ENCODE results near the gene SLC25A10.

Gene SLC25A10

DNA sequence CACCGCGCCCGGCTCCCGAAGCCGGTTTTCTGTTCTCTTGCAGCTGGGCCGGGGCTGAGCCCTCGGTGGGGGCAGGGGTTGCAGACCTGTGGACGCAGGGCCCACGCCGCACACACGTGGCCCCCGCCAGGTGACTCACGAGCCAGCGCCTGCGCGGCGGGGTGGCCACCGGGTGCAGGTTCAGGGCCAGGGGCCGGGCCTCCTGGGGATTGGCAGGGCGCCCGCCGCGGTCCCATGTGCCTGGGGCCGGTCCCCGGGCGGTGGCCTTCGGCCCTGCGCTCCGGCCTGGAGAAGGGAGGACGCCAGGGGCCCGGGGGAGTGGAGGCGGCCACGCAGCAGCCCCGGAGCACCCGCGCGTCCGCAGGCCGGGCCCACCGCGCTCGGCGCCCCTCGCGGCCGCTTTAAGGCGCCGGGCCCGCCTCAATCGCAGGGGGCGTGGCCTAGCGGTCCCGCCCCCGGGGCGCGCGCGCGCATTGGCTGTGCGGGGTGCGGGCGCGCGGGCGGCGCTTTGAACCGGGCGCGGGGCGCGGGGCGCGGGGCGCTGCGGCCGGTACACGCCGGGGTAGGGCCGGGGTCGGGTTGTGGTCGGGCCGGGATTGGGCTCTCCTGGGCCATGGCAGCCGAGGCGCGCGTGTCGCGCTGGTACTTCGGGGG is at the start of gene SLC25A10:
Gene SLC25A10 (plus strand): TSS at position 471 of the 654 bp plus-strand sequence. CDS start 143 bp downstream, at position 614.
- peak; percentile 91 for DNase-seq (ENCODE audit: low read depth, low spot score)

GRCh38 chr17:81664051-81664470 is 48.0 kb upstream of the SLC25A10 start:
- DNase-seq (ENCODE audit: low read depth, low spot score): no peak

DNA sequence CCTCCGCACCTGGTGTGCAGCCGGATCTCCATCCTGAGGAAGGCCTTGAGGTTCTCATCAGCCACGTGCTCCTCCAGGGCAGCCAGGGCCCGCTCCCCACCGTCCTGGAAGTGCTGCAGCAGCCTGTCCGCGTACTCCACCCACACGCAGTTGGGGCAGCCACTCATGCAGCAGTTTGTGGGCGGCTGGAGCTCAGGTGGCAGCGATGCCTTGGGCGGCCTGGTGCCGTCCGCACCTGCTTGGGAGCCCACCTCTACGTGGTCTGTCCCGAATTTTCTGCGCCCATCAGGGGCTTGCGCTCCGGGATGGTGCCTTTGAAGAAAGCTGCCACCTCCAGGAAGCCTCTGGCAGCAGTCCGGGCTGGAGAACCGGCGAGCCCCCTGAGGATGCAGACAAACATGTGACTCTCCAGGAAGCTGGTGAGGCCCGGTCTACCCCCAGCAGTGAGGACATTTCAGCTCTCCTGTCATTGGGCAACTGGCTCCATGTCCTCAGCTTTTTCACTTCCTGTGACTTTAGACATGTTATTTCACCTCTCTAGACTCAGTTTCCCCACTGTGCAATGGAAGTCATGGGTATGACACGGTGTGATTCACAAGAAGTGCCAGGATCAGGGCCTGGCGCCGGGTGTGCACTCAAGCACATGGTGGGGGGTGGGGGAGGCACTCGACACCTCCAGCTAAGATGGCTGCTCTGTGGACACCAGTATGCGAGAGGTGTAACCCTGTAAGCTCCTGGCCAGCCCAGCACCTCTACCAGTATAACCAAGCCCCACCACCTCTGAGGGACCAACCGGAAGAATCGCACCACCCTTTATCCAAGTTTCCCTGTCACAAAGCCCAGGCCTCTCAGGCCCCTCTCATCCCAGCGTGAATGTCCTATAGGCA is 46.6 kb upstream of the SLC25A10 start:
- peak; percentile 32 for DNase-seq (ENCODE audit: low read depth, low spot score)

DNA sequence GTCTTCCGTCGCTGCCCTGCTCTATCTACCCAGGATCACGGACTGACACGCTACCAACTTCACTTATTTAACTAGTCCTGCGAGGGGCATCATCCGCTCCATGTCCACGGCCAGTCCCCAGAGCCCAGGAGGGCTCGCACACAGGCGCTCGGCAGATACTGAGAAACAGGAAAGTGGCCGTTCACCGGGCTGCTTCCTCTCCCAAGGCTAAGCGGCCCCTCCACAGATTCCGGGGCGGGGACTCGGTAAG is 46.1 kb upstream of the SLC25A10 start:
- DNase-seq (ENCODE audit: low read depth, low spot score): no peak

GRCh38 chr17:81666342-81667191 is 45.5 kb upstream of the SLC25A10 start, which contains the start of the genes CCDC137 and OXLD1:
Gene CCDC137 (plus strand): TSS chr17:81666737. CDS start chr17:81666767, 30 bp downstream.
Gene OXLD1 (minus strand): TSS chr17:81666605. CDS start chr17:81666577, 28 bp downstream.
- peak; percentile 99 for DNase-seq (ENCODE audit: low read depth, low spot score)

- no peak for DNase-seq (ENCODE audit: low read depth, low spot score)
Measured at GRCh38 chr17:81667754-81668153, 44.3 kb upstream of the SLC25A10 start.

GRCh38 chr17:81672504-81672903 is 39.6 kb upstream of the SLC25A10 start:
- DNase-seq (ENCODE audit: low read depth, low spot score): no peak

GRCh38 chr17:81672954-81673353 is 39.1 kb upstream of the SLC25A10 start:
- no peak for DNase-seq (ENCODE audit: low read depth, low spot score)

GRCh38 chr17:81673561-81674258 is 38.4 kb upstream of the SLC25A10 start:
- no peak for DNase-seq (ENCODE audit: low read depth, low spot score)

DNA sequence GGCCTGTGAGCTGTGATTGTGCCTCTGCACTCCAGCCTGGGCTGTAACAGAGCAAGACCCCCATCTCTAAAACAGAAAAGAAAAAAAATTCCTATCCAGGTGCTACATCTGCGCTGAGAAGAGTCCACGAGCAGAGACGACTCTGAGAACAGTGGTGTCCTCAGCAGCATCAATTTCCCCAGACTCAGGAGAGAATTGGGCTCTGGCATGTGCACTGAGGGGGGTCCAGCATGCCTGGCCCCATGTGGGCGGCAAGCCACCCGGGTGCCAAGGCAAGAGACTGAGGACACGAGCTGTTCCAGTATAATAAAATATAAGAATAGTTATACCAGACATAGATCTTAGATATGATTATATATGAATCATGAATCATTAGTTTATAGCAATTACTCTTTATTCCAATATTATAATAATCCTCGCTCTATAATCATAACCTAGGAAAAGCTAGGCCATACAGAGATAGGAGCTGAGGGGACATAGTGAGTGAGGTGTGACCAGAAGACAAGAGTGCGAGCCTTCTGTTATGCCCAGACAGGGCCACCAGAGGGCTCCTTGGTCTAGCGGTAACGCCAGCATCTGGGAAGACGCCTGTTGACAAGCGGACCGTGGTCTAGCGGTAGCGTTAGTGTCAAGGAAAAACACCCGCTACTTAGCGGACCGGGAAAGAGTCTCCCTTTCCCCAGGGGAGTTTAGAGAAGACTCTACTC is 36.4 kb upstream of the SLC25A10 start:
- peak; percentile 44 for DNase-seq (ENCODE audit: low read depth, low spot score)

DNA sequence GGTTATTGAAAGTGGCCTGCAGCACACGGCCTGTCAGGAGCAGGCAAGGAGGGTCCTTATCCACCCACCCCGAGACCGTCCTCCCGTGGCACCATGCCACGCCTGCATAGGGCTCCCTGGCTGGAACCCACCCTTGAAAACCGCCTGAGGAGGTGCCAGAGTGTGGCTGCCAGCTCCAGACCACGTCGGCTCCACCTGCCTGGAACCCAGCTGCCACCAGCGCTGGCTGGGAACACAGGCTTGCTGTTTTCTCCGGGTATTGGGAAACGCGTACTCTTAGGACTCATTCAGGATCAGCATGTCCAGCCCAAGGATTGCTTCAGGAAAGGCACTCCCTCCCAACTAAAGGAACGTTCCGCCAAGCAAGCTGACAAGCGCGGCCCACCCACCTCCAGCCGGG is 35.2 kb upstream of the SLC25A10 start:
- no peak for DNase-seq (ENCODE audit: low read depth, low spot score)

GRCh38 chr17:81680150-81680549 is 31.9 kb upstream of the SLC25A10 start:
- no peak for DNase-seq (ENCODE audit: low read depth, low spot score)

DNA sequence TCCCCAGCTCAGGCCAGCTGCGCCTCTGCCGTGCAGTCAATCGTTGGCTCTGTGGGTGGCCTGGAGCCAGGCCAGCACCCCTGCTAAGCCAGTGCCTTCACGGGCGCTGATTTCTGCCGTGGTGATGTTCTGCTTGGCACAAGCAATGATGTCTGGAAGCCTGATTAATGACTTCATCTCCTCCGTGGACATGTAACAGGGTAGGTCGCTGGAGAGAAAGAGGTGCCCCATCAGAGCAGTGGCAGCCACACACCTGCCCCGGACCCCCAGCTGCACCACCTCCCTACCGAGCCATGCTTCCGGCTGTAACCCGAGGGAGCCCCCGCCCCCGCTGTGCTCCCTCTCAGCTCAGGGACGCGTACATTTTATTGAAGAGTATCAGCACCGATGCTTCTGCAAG is 30.4 kb upstream of the SLC25A10 start:
- DNase-seq (ENCODE audit: low read depth, low spot score): peak; percentile 54

DNA sequence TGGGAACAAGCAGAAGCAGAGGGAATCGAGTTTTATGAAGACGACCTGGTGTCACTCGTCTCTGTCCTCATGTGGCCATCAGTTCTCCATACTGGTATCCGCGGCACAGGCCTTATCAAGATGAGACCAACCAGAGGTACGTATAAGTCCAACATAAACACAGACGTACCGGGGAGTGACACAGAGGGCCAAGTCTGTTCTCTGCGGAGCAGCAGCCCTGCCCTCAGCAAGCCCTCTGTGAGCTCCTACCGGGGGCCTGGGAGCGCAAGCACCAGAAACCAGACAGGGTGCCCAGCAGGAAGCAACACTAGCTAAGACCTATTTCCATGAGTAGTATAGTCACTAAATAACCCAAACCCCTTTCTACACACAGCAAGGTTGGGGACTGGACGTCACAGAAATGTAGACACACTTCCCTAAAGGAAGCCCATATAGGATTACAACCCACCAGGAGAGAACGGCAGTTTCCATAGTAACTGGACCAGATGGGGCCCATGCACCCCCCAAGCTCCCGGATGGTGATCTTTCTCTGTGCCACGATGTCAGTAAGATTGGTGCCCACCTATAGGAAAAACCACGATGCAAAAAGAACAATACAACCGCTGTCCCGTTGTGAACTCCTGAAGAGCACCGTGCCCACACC is 29.4 kb upstream of the SLC25A10 start:
- DNase-seq (ENCODE audit: low read depth, low spot score): no peak

DNA sequence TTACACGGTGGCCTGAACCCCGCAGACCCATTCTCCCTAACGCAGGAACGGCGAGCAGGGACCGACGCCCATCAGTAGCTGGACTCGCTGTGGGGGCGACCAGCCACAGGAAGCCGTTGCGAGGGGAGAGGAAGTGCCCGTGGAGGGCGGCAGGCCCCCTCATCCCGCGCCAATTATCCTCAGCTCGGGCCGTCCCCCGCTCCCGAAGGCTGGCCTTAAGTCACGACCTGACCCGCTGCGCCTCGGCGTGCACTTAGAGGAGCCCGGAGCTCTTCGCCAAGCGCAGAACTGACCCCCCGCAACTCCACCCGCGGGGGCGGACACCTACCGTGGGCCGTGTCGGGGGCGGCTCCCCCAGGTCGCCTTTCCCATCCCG is 28.9 kb upstream of the SLC25A10 start:
- DNase-seq (ENCODE audit: low read depth, low spot score): no peak

GRCh38 chr17:81683584-81684441 is 28.3 kb upstream of the SLC25A10 start, which contains the start of the genes ARL16 and HGS:
Gene ARL16 (minus strand): TSS chr17:81683797. CDS start chr17:81683753, 44 bp downstream.
Gene HGS (plus strand): TSS chr17:81684011. CDS start chr17:81684067, 56 bp downstream.
- peak; percentile 100 for DNase-seq (ENCODE audit: low read depth, low spot score)

DNA sequence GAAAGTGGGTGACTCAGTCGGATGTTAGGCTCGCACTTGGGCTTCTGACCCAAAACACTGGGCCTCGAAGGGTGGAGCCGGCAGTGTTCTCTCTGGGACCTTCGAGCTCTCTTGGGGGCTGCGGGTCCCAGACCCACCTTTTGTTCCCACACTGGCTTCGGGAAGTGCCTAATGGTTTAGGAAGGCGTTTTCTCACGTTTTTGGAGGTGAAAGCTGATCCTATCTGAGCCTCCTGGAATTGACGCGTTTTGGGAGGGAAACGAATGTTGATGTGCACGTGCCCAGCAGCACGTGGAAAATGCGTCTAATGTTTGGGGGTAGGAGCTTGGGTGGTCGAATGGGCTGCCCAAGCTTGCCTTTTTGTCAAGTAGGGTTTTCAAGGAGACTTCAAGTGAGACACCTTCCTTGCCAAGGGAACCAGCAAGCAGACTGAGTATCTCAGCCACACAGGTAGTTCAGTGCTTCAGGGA is 27.6 kb upstream of the SLC25A10 start:
- DNase-seq (ENCODE audit: low read depth, low spot score): no peak

- peak; percentile 66 for DNase-seq (ENCODE audit: low read depth, low spot score)
Measured at GRCh38 chr17:81685108-81685507, 27.0 kb upstream of the SLC25A10 start.

DNA sequence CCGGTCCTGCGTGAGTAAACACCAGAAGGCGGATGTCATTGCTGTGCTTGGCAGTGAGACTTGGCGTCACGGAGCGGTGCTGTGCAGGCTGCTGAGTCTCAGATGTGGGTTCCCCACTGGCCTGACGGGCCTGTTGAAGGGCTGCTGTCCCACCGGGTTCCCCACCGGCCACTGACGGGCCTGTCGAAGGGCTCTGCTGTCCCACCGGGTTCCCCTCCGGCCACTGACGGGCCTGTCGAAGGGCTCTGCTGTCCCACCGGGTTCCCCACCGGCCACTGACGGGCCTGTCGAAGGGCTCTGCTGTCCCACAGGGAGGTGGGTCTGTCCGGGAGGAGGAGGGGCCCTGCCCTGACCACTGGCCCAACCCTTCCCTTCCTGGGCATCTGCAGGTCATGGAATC is 25.5 kb upstream of the SLC25A10 start:
- no peak for DNase-seq (ENCODE audit: low read depth, low spot score)
